OCI-LY7 (cell line): ENCODE results near the gene GTPBP6.

Source experiments
- CTCF ChIP-seq: fragments of 200-600 bp; sonication (generic); conservative IDR thresholded peaks from 2 replicates; pipeline ENCODE4 v1.5.1; 2014; ENCODE audit warnings: mild to moderate bottlenecking, antibody characterized with exemption, low read length, moderate library complexity, mixed read lengths
- EZH2phosphoT487 ChIP-seq: fragments of 200-600 bp; sonication (generic); IDR thresholded peaks from 2 replicates; pipeline ENCODE4 v1.6.1; 2018; ENCODE audit warnings: low read depth, borderline replicate concordance, mild to moderate bottlenecking, mixed run types, antibody characterized with exemption, low read length, moderate library complexity, mixed read lengths

GRCh38 chrX:327660-328126 is 9.1 kb upstream of the GTPBP6 start:
- TF ChIP-seq CTCF (no peak), EZH2phosphoT487 (no peak)
